ENCODE measurements around the gene EXOC1.

Gene EXOC1

GRCh38 chr4:55854129-55854528 is 681 bp downstream of the EXOC1 start:
- DNase-seq, result no peak

GRCh38 chr4:55857586-55857985 is 4.1 kb downstream of the EXOC1 start:
- DNase-seq, result no peak

GRCh38 chr4:55859711-55860110 is 6.3 kb downstream of the EXOC1 start:
- no peak for DNase-seq

- DNase-seq, result no peak
These were observed 11.3 kb downstream of the EXOC1 start for GRCh38 chr4:55864577-55865223.

- DNase-seq, result no peak
These were observed 11.9 kb downstream of the EXOC1 start for GRCh38 chr4:55865228-55865806.

GRCh38 chr4:55866290-55866907 is 13.0 kb downstream of the EXOC1 start:
- DNase-seq, result no peak

- DNase-seq, result no peak
These were observed 13.6 kb downstream of the EXOC1 start for GRCh38 chr4:55866973-55867574.

- DNase-seq, result no peak
These were observed 15.2 kb downstream of the EXOC1 start for GRCh38 chr4:55868581-55869090.

GRCh38 chr4:55871299-55871800 is 17.9 kb downstream of the EXOC1 start:
- no peak for DNase-seq

- no peak for DNase-seq
These were observed 21.4 kb downstream of the EXOC1 start for GRCh38 chr4:55874831-55875230.

- DNase-seq, result no peak
These were observed 22.9 kb downstream of the EXOC1 start for GRCh38 chr4:55876387-55876786.

GRCh38 chr4:55879224-55879623 is 25.8 kb downstream of the EXOC1 start:
- DNase-seq, result no peak

GRCh38 chr4:55880652-55881280 is 27.3 kb downstream of the EXOC1 start:
- no peak for DNase-seq

- DNase-seq, result no peak
These were observed 30.8 kb downstream of the EXOC1 start for GRCh38 chr4:55884093-55884850.

- DNase-seq, result no peak
These were observed 31.4 kb downstream of the EXOC1 start for GRCh38 chr4:55884851-55885219.

- DNase-seq, result no peak
These were observed 34.1 kb downstream of the EXOC1 start for GRCh38 chr4:55887594-55887993.

- no peak for DNase-seq
These were observed 38.7 kb downstream of the EXOC1 start for GRCh38 chr4:55892156-55892555.

- no peak for DNase-seq
These were observed 43.2 kb downstream of the EXOC1 start for GRCh38 chr4:55896622-55897021.

- DNase-seq, result no peak
These were observed 49.2 kb downstream of the EXOC1 start for GRCh38 chr4:55902677-55903076.

- DNase-seq, result no peak
These were observed 50.1 kb downstream of the EXOC1 start for GRCh38 chr4:55903577-55903976.

GRCh38 chr4:55904576-55904975 is 51.1 kb downstream of the EXOC1 start:
- DNase-seq, result no peak

- no peak for DNase-seq
These were observed 52.9 kb downstream of the EXOC1 start for GRCh38 chr4:55906323-55906722.

GRCh38 chr4:55906989-55907388 is 53.5 kb downstream of the EXOC1 start:
- no peak for DNase-seq

All from stimulated activated CD8-positive, alpha-beta memory T cell treated with anti-CD3 and anti-CD28 coated beads, Interleukin-4, amount 100 ng/mL, for 48 hours (primary cell).